Heart right ventricle (tissue), 16 donors: Measurements from ENCODE around the gene PRR5L. TPM values are rescaled to one million over a fixed set of nuclear protein-coding genes. Genes with fewer than 3 reads are reported as not detected.

Source experiments
- ATAC-seq, 8 donors: fragments of 200-7000 bp; cut with Tn5 transposase; one replicate each; pipeline ENCODE4 v1.9.1; 2020; ENCODE audit warnings: mild to moderate bottlenecking in 8 of 8, moderate library complexity in 8 of 8, moderate number of reproducible peaks in 1 of 8
- DNase-seq, 2 donors: peaks; one replicate each; pipeline ENCODE4 v3.0.0-alpha.2; 2020
- H3K27ac ChIP-seq, 10 donors: fragments of 200-600 bp; sonication (generic) in 2 of 10; one replicate each; pipeline versions ENCODE4 v1.5.0 to v1.8.0; 2020 to 2022; ENCODE audit warnings: mild to moderate bottlenecking in 3 of 10
- H3K27me3 ChIP-seq, 7 donors: fragments of 200-600 bp; one replicate each; pipeline ENCODE4 v1.8.0; 2021 to 2022; ENCODE audit warnings: mild to moderate bottlenecking in 2 of 7
- H3K36me3 ChIP-seq, 9 donors: fragments of 200-600 bp; sonication (generic) in 1 of 9; one replicate each; pipeline versions ENCODE4 v1.5.0 to v1.8.0; 2020 to 2022; ENCODE audit warnings: mild to moderate bottlenecking in 2 of 9
- H3K4me1 ChIP-seq, 9 donors: fragments of 200-600 bp; sonication (generic) in 1 of 9; one replicate each; pipeline versions ENCODE4 v1.5.0 to v1.8.0; 2020 to 2022; ENCODE audit warnings: mild to moderate bottlenecking in 4 of 9
- H3K4me3 ChIP-seq, 10 donors: fragments of 200-600 bp; sonication (generic) in 2 of 10; one replicate each; pipeline versions ENCODE4 v1.5.0 to v1.8.0; 2020 to 2022; ENCODE audit warnings: mild to moderate bottlenecking in 7 of 10, moderate library complexity in 2 of 10
- H3K9me3 ChIP-seq, 11 donors: fragments of 200-600 bp in 10 of 11; sonication (generic) in 2 of 11; one replicate each; pipeline versions ENCODE4 v1.5.0 to v1.8.0; 2013 to 2022; ENCODE audit warnings: mild to moderate bottlenecking in 2 of 11, control low read depth in 1 of 11, moderate library complexity in 1 of 11
- WGBS, 2 donors: extraction: QIAGEN DNeasy Blood & Tissue Kit; methylation state at CpG; one replicate each; pipeline ENCODE4 v1.1.7; 2013; ENCODE audit warnings: inconsistent platforms in 1 of 2; 5-methylcytosine and 5-hydroxymethylcytosine counted together
- intact Hi-C, 10 donors: fragments of 100-400 bp; cut with DNase I; formaldehyde crosslinking; loops; one replicate each; pipeline versions ENCODE4 v1.11.1 to v1.14.2; 2022
- polyA plus RNA-seq, 2 donors: library from polyadenylated mRNA; stranded (reverse); fragments of 200-250 nt; gene quantifications; one replicate each; pipeline ENCODE4 v1.2.3, GENCODE V29; 2013
- total RNA-seq, 10 donors: library from RNA; stranded (reverse); fragmentation: NEBNext Ultra II Directional in 3 of 10; extraction: Animal tissue kit (Norgen Biotek cat#: 25700) in 3 of 10; gene quantifications; one replicate each; pipeline versions ENCODE4 v1.2.1 to v1.2.4, GENCODE V29; 2021 to 2023
- TF ChIP-seq, protein P1 (sequence below), 9 donors: fragments of 200-600 bp; sonication (generic) in 2 of 9; IDR thresholded peaks; one replicate each; pipeline versions ENCODE4 v1.5.0 to v1.8.0; 2021 to 2022; ENCODE audit warnings: antibody characterized with exemption in 9 of 9, mild to moderate bottlenecking in 5 of 9, moderate library complexity in 1 of 9
- donor health status: Arrhythmogenic right ventricular cardiomyopathy.
- donor health status: ischemic (EF 13 %, LVEDD 7.1; RV severe dilation, severe dysfunction).
- donor health status: healthy with polysubstance abuse.
- donor health status: DM: no; HTN: yes; CAD: no.
- donor health status: DM: no; HTN: no; CAD: no.
- donor health status: ischemic (EF 25% LVEDD 6.9; RV normal size, moderate dysfunction).
- donor health status: ischemic (EF 25% LVEDD 5.7; RV mildly dilated, moderate dysfunction).
- donor health status: healthy.
- donor health status: DM: yes; HTN: yes; CAD: no.
- donor health status: Ischemic cardiomyopathy.
- donor health status: ischemic (EF 35%, LVEDD 5.7; RV mildly dilated, moderate dysfunction).
- donor health status: nonischemic (EF 11% LVEDD 7.7; RV severe dilation, severe dysfunction).
- donor health status: DM: yes; HTN: yes; CAD: no.
- donor health status: PGD.
- donor health status: ischemic (EF 29% LVEDD 5.4; RV normal size, mild dysfunction).
- donor health status: nonischemic (EF 23%, LVEDD 6.1; RV moderate dilation, normal function).

PRR5L gene
- total and polyA plus RNA-seq, 12 donors, result 0.80 to 10.7 (median 2.4) TPM

- DNase-seq, result no peak
- peaks cover 0 to 56% (median 0%) of the 10 kb centered on the region in 9 donors for H3K4me1 ChIP-seq
- intact Hi-C loops, result no loop called here
Measured at GRCh38 chr11:36383195-36383594, 87.1 kb downstream of the PRR5L start.

DNA sequence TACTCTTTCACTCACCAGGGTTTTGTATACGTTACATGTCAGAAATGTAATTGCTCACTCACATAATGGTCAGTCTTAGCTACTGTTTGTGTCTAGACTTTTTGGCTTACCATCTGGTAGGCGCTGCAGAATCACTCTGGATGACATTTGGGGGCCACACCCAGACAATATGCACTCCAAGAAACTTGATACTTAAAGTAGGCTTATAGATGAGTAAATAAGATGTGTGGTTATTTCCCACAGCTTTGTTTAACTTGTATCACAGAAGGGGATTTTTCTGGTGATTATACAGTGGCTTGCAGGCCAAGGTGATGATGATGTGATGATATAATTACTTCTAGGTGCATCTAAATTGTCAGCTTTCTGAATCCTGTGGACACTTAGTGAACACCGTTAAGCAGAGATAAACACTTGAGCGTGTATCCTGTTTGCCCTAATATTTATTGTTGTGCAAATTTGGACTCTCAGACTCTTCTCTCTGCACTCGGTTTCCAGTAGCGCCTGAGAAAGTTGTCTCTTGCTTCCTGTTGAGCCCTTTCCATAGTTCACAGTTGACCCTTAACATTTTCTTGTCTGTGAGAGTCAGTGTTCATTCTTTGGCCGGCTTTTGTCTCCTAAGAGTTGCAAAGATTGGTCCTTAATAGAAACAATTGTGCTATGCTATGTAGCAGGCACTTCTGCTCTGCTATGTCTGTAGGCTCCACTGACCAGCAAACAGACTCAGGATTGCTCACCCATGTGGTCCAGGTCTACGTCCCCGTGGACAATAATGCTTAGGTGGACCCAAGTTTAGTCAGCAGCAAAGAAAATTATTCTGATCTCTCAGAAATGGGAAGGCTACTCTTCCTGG, 89.3 kb downstream of the PRR5L start:
- TF ChIP-seq, protein P1, sequence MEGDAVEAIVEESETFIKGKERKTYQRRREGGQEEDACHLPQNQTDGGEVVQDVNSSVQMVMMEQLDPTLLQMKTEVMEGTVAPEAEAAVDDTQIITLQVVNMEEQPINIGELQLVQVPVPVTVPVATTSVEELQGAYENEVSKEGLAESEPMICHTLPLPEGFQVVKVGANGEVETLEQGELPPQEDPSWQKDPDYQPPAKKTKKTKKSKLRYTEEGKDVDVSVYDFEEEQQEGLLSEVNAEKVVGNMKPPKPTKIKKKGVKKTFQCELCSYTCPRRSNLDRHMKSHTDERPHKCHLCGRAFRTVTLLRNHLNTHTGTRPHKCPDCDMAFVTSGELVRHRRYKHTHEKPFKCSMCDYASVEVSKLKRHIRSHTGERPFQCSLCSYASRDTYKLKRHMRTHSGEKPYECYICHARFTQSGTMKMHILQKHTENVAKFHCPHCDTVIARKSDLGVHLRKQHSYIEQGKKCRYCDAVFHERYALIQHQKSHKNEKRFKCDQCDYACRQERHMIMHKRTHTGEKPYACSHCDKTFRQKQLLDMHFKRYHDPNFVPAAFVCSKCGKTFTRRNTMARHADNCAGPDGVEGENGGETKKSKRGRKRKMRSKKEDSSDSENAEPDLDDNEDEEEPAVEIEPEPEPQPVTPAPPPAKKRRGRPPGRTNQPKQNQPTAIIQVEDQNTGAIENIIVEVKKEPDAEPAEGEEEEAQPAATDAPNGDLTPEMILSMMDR (IDR thresholded peaks at IDR 0.05), result no peak
- Histone ChIP-seq H3K4me3 (no peak overlapping the region), H3K36me3 (peaks cover 0 to 35% (median 0%) of the 10 kb centered on the region in 9 donors), H3K4me1 (peaks cover 0 to 53% (median 0%) of the 10 kb centered on the region in 9 donors), H3K9me3 (no peaks in the 10 kb centered on the region), H3K27ac (no peak overlapping the region), H3K27me3 (no peaks in the 10 kb centered on the region)
- intact Hi-C loops, result no loop called here
- WGBS, 2 donors, result 74% methylated on average over 9 of the region's 9 CpGs
- ATAC-seq (no peak), DNase-seq (no peak)

More at GRCh38 chr11:36383195-36383594, 87.1 kb downstream of the PRR5L start:
- Histone ChIP-seq H3K36me3 (peaks cover 0 to 40% (median 0%) of the 10 kb centered on the region in 9 donors), H3K4me3 (no peak overlapping the region), H3K27me3 (peaks cover 0 to 5% (median 2%) of the 10 kb centered on the region in 7 donors), H3K9me3 (no peaks in the 10 kb centered on the region), H3K27ac (no peak overlapping the region)
- WGBS, 2 donors, result 89 to 91% methylated on average over 1 of the region's 1 CpG
- ATAC-seq, result no peak
- TF ChIP-seq, protein P1 (IDR thresholded peaks at IDR 0.05), result no peak

DNA sequence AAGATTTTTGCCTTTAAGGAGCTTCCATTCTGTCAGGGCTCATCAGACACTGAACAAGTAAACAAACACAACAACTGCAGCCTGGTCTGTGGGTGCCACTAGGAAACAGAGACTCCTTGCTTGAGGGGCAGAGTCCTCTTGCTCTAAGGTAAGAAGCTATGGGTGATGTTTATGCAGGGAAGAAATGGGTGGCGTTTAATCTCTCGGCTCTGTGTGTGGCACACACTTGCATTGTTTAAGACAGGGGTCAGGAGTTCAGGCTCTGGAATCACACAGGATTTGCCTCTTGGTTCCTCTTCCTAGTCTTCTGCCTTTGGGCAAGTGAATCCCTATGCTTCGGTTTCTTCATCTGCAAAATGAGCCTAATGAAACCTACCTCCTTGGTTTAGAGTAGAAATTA, 90.3 kb downstream of the PRR5L start:
- Histone ChIP-seq H3K4me3 (no peak overlapping the region), H3K4me1 (peaks cover 0 to 56% (median 0%) of the 10 kb centered on the region in 9 donors), H3K27ac (no peak overlapping the region), H3K36me3 (peaks cover 0 to 33% (median 0%) of the 10 kb centered on the region in 9 donors), H3K9me3 (no peaks in the 10 kb centered on the region), H3K27me3 (no peaks in the 10 kb centered on the region)
- no peak for DNase-seq
- intact Hi-C loops, result no loop called here
- 88 to 90% methylated on average over 3 of the region's 3 CpGs for WGBS, 2 donors
- TF ChIP-seq, protein P1 (IDR thresholded peaks at IDR 0.05), result no peak
- ATAC-seq, result no peak

DNA sequence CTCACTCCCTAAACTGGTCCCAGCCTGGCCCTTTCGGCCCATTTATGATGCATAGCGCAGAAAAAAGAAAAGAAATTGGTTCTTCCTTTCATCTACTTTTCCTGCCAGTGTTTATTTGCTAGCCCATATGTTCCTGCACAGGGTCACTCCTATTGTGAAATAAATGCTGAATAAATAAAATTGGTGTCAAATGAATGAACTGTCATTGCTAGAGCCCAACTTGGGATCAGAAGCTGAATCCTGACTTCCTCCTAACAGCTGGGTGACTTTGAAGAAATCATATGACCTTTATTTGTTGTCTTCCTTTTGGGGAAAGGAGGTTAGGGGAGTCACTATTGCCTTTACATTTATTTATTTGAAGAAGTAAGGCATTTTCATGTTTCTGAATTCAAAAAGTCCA, 92.0 kb downstream of the PRR5L start:
- Histone ChIP-seq H3K9me3 (no peaks in the 10 kb centered on the region), H3K27me3 (no peaks in the 10 kb centered on the region), H3K36me3 (peaks cover 0 to 16% (median 0%) of the 10 kb centered on the region in 9 donors), H3K4me3 (no peak overlapping the region), H3K4me1 (peaks cover 0 to 70% (median 0%) of the 10 kb centered on the region in 9 donors), H3K27ac (peak overlapping the region in 1 of 10 donors; percentile 53)
- intact Hi-C loops, result no loop called here
- DNase-seq (no peak), ATAC-seq (no peak)
- 97 to 100% methylated on average over 2 of the region's 2 CpGs for WGBS, 2 donors
- TF ChIP-seq, protein P1 (IDR thresholded peaks at IDR 0.05), result no peak
